SK-N-SH (cell line): ENCODE data around the gene PFDN5. TPM values are rescaled to one million over a fixed set of nuclear protein-coding genes. Genes with fewer than 3 reads are reported as not detected.
A peak's percentile ranks its signal among the peaks of the same experiment; 100 is the strongest.

Experiments used
- CTCF ChIA-PET: fragments of 300-600, 350-600 bp; formaldehyde crosslinking; extraction: SDS; loops from one replicate; lab custom pipeline; 2021; lab: Yijun Ruan, JAX
- POLR2A ChIA-PET: fragments of 350-600 bp; sonication (Branson Sonifier 250); formaldehyde crosslinking; extraction: SDS; loops from one replicate; lab custom pipeline; 2020; ENCODE audit warnings: antibody characterized with exemption, inconsistent platforms; lab: Yijun Ruan, JAX
- DNase-seq: peaks from one replicate; pipeline ENCODE4 v3.0.0; 2012
- H2AFZ ChIP-seq: fragments of 200-600 bp; sonication (generic); 2 replicates; pipeline ENCODE4 v1.8.1; 2016; ENCODE audit warnings: antibody characterized with exemption, mild to moderate bottlenecking, low read depth
- H3F3A ChIP-seq: fragments of 200-600 bp; sonication (generic); replicated peaks from 2 replicates; pipeline ENCODE3; 2016; ENCODE audit warnings: antibody characterized with exemption, mild to moderate bottlenecking; ENCODE audit not compliant: insufficient read depth
- H3K27ac ChIP-seq, 2 experiments: fragments of 200-500 bp in 1 of 2; fragments of 200-600 bp in 1 of 2; sonication (Bioruptor generic) in 1 of 2; sonication (generic), shearing (Covaris generic) in 1 of 2; 2 replicates each; pipeline versions ENCODE4 v1.5.1 to v1.6.1; 2014 to 2016; ENCODE audit warnings: low read depth in 2 of 2, inconsistent platforms in 1 of 2, low read length in 1 of 2, mild to moderate bottlenecking in 1 of 2, mixed read lengths in 1 of 2
- H3K27me3 ChIP-seq: fragments of 200-600 bp; sonication (generic), shearing (Covaris generic); 2 replicates; pipeline ENCODE4 v1.6.1; 2016; ENCODE audit warnings: mixed run types; ENCODE audit not compliant: insufficient read depth
- H3K36me3 ChIP-seq, 2 experiments: fragments of 200-500 bp in 1 of 2; fragments of 200-600 bp in 1 of 2; sonication (Bioruptor generic) in 1 of 2; sonication (generic) in 1 of 2; replicated peaks in 1 of 2; 2 replicates each; pipeline versions ENCODE3 to v1.5.1; 2014 to 2016; ENCODE audit warnings: low read length in 1 of 2, mild to moderate bottlenecking in 1 of 2; ENCODE audit not compliant: insufficient read depth in 2 of 2, control insufficient read depth in 1 of 2
- H3K4me1 ChIP-seq, 2 experiments: fragments of 200-500 bp in 1 of 2; fragments of 200-600 bp in 1 of 2; sonication (Bioruptor generic) in 1 of 2; sonication (generic), shearing (Covaris generic) in 1 of 2; 2 replicates each; pipeline versions ENCODE4 v1.5.1 to v1.6.1; 2014 to 2016; ENCODE audit warnings: low read depth in 1 of 2, low read length in 1 of 2, mixed run types in 1 of 2; ENCODE audit not compliant: insufficient read depth in 2 of 2, control insufficient read depth in 1 of 2
- H3K4me2 ChIP-seq: fragments of 200-600 bp; sonication (generic), shearing (Covaris generic); 2 replicates; pipeline ENCODE4 v1.6.1; 2017; ENCODE audit warnings: mixed run types
- H3K4me3 ChIP-seq, 2 experiments: fragments of 200-500 bp in 1 of 2; fragments of 200-600 bp in 1 of 2; sonication (Bioruptor generic) in 1 of 2; sonication (generic), shearing (Covaris generic) in 1 of 2; 2 replicates each; pipeline versions ENCODE4 v1.5.1 to v1.8.1; 2014 to 2016; ENCODE audit warnings: low read depth in 2 of 2, inconsistent platforms in 1 of 2, low read length in 1 of 2, mild to moderate bottlenecking in 1 of 2, mixed read lengths in 1 of 2, moderate library complexity in 1 of 2
- H3K79me2 ChIP-seq: fragments of 200-600 bp; sonication (generic); 2 replicates; pipeline ENCODE4 v1.8.1; 2017; ENCODE audit warnings: mild to moderate bottlenecking; ENCODE audit not compliant: insufficient read depth
- H3K9ac ChIP-seq: fragments of 200-600 bp; sonication (generic); 2 replicates; pipeline ENCODE4 v1.6.1; 2017; ENCODE audit warnings: mixed run types
- H3K9me2 ChIP-seq: fragments of 200-600 bp; sonication (generic); 2 replicates; pipeline ENCODE4 v1.6.1; 2017; ENCODE audit warnings: mixed run types
- H3K9me3 ChIP-seq: fragments of 200-600 bp; sonication (generic); 2 replicates; pipeline ENCODE4 v1.6.1; 2017; ENCODE audit warnings: mixed run types, mild to moderate bottlenecking, moderate library complexity
- H4K20me1 ChIP-seq: fragments of 200-600 bp; sonication (generic); 2 replicates; pipeline ENCODE4 v1.6.1; 2017; ENCODE audit warnings: mild to moderate bottlenecking, mixed run types; ENCODE audit not compliant: insufficient read depth
- ELF1 ChIP-seq: IDR thresholded peaks from 2 replicates; pipeline ENCODE4 v1.4.0; 2012
- EZH2phosphoT487 ChIP-seq: fragments of 200-600 bp; sonication (generic); IDR thresholded peaks from 2 replicates; pipeline ENCODE4 v1.6.1; 2017; ENCODE audit warnings: low read depth, mixed run types, mild to moderate bottlenecking, antibody characterized with exemption, moderate library complexity, borderline replicate concordance
- FOSL2 ChIP-seq: IDR thresholded peaks from 2 replicates; pipeline ENCODE4 v1.4.0; 2012; ENCODE audit warnings: low read depth, mild to moderate bottlenecking, moderate library complexity, borderline replicate concordance
- FOXM1 ChIP-seq: IDR thresholded peaks from 2 replicates; pipeline ENCODE4 v1.4.0; 2012; ENCODE audit warnings: low read depth, mild to moderate bottlenecking
- GABPA ChIP-seq: IDR thresholded peaks from 2 replicates; pipeline ENCODE4 v1.4.0; 2012; ENCODE audit warnings: low read depth, mild to moderate bottlenecking
- MEF2A ChIP-seq: IDR thresholded peaks from 2 replicates; pipeline ENCODE4 v1.4.0; 2012; ENCODE audit warnings: low read depth, borderline replicate concordance
- MXI1 ChIP-seq: IDR thresholded peaks from 2 replicates; pipeline ENCODE4 v1.6.1; 2012; ENCODE audit warnings: mild to moderate bottlenecking, low read depth, low read length, improper control_type of control experiment
- NRF1 ChIP-seq: IDR thresholded peaks from 2 replicates; pipeline ENCODE4 v1.6.1; 2012; ENCODE audit warnings: low read depth, mild to moderate bottlenecking, low read length
- POLR2AphosphoS5 ChIP-seq: IDR thresholded peaks from 2 replicates; pipeline ENCODE4 v1.6.1; 2012; ENCODE audit warnings: low read depth, low read length
- RCOR1 ChIP-seq: fragments of 150-350 bp; IDR thresholded peaks from 2 replicates; pipeline ENCODE4 v1.6.1; 2017; ENCODE audit warnings: antibody characterized with exemption, low read length
- TAF1 ChIP-seq: IDR thresholded peaks from 2 replicates; pipeline ENCODE4 v1.6.1; 2012; ENCODE audit warnings: low read depth, mild to moderate bottlenecking, low read length, moderate library complexity, borderline replicate concordance
- YY1 ChIP-seq: IDR thresholded peaks from 2 replicates; pipeline ENCODE4 v1.4.0; 2012; ENCODE audit warnings: low read depth, mild to moderate bottlenecking
- WGBS: methylation state at CpG from one replicate; pipeline ENCODE4 v1.1.6; 2017; ENCODE audit warnings: low lambda C conversion rate; 5-methylcytosine and 5-hydroxymethylcytosine counted together
- polyA plus RNA-seq, 3 experiments: library from polyadenylated mRNA; depleted of rRNA; stranded (reverse); fragments of >200 nt; gene quantifications; 2 replicates each; pipeline ENCODE4 v1.2.3, GENCODE V29; 2012
- TF ChIP-seq, protein P1 (sequence below): IDR thresholded peaks from 2 replicates; pipeline ENCODE4; 2012
- TF ChIP-seq, protein P2 (sequence below): IDR thresholded peaks from 2 replicates; pipeline ENCODE4 v1.4.0; 2012; ENCODE audit warnings: low read depth, borderline replicate concordance
- TF ChIP-seq, protein P3 (sequence below): fragments of 200-600 bp; sonication (generic); IDR thresholded peaks from 2 replicates; pipeline ENCODE4 v1.6.1; 2017; ENCODE audit warnings: antibody characterized with exemption, mild to moderate bottlenecking, moderate library complexity
- TF ChIP-seq, protein P4 (sequence below): IDR thresholded peaks from 2 replicates; pipeline ENCODE4 v1.4.0; 2012; ENCODE audit warnings: low read depth
- TF ChIP-seq, protein P5 (sequence below): fragments of 150-350 bp; IDR thresholded peaks from 2 replicates; pipeline ENCODE4 v1.6.1; 2017; ENCODE audit warnings: antibody characterized with exemption, low read length, low read depth, borderline replicate concordance

The PFDN5 gene
- polyA plus RNA-seq, 1 of the 3 experiments (the other 2 are of a cell fraction): 1,198 TPM

DNA sequence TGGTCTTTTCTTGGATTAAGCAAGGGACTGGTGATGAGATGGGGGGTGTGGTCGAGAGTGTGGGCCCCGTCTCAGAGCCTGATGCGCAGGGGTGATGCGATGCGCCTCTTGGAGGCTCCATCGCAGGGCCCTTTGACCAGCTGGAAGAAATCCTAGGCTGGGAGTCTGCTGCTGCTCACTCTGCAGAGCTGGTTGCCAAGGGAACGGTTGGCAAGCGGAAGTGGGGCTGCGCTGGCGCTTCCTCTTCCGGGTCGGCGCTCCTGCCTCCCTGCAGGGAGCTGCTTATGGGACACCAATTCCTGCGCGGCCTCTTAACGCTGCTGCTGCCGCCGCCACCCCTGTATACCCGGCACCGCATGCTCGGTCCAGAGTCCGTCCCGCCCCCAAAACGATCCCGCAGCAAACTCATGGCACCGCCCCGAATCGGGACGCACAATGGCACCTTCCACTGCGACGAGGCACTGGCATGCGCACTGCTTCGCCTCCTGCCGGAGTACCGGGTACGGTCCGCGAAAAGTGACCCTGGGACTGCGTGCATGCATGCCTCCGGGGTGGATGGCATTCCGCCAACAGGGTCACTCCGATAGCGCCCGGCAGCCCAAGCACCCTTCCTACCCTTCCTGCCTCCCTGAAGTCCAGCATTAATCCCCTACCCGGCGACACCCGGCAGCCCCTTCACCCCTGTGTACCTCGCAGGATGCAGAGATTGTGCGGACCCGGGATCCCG lies 4.3 kb downstream of the PFDN5 start, which contains the start of gene MYG1 (continued):
- TF ChIP-seq, protein P1, sequence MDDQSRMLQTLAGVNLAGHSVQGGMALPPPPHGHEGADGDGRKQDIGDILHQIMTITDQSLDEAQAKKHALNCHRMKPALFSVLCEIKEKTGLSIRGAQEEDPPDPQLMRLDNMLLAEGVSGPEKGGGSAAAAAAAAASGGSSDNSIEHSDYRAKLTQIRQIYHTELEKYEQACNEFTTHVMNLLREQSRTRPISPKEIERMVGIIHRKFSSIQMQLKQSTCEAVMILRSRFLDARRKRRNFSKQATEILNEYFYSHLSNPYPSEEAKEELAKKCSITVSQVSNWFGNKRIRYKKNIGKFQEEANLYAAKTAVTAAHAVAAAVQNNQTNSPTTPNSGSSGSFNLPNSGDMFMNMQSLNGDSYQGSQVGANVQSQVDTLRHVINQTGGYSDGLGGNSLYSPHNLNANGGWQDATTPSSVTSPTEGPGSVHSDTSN: peak; percentile 52; the same call in 1 of the 2 replicates
- no peak for TF ChIP-seq FOSL2
- TF ChIP-seq, protein P2, sequence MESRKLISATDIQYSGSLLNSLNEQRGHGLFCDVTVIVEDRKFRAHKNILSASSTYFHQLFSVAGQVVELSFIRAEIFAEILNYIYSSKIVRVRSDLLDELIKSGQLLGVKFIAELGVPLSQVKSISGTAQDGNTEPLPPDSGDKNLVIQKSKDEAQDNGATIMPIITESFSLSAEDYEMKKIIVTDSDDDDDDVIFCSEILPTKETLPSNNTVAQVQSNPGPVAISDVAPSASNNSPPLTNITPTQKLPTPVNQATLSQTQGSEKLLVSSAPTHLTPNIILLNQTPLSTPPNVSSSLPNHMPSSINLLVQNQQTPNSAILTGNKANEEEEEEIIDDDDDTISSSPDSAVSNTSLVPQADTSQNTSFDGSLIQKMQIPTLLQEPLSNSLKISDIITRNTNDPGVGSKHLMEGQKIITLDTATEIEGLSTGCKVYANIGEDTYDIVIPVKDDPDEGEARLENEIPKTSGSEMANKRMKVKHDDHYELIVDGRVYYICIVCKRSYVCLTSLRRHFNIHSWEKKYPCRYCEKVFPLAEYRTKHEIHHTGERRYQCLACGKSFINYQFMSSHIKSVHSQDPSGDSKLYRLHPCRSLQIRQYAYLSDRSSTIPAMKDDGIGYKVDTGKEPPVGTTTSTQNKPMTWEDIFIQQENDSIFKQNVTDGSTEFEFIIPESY: peak; percentile 41; the same call in 1 of the 2 replicates
- TF ChIP-seq MXI1: peak; percentile 85
- TF ChIP-seq, protein P3, sequence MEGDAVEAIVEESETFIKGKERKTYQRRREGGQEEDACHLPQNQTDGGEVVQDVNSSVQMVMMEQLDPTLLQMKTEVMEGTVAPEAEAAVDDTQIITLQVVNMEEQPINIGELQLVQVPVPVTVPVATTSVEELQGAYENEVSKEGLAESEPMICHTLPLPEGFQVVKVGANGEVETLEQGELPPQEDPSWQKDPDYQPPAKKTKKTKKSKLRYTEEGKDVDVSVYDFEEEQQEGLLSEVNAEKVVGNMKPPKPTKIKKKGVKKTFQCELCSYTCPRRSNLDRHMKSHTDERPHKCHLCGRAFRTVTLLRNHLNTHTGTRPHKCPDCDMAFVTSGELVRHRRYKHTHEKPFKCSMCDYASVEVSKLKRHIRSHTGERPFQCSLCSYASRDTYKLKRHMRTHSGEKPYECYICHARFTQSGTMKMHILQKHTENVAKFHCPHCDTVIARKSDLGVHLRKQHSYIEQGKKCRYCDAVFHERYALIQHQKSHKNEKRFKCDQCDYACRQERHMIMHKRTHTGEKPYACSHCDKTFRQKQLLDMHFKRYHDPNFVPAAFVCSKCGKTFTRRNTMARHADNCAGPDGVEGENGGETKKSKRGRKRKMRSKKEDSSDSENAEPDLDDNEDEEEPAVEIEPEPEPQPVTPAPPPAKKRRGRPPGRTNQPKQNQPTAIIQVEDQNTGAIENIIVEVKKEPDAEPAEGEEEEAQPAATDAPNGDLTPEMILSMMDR: peak; percentile 24
- TF ChIP-seq TAF1: peak; percentile 59; the same call in 1 of the 2 replicates
- peak; percentile 87 for TF ChIP-seq ELF1
- TF ChIP-seq MEF2A: no peak
- peak; percentile 81 for TF ChIP-seq POLR2AphosphoS5
- TF ChIP-seq, protein P4, sequence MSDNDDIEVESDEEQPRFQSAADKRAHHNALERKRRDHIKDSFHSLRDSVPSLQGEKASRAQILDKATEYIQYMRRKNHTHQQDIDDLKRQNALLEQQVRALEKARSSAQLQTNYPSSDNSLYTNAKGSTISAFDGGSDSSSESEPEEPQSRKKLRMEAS: peak; percentile 82
- TF ChIP-seq NRF1: peak; percentile 59
- TF ChIP-seq GABPA: peak; percentile 99

DNA sequence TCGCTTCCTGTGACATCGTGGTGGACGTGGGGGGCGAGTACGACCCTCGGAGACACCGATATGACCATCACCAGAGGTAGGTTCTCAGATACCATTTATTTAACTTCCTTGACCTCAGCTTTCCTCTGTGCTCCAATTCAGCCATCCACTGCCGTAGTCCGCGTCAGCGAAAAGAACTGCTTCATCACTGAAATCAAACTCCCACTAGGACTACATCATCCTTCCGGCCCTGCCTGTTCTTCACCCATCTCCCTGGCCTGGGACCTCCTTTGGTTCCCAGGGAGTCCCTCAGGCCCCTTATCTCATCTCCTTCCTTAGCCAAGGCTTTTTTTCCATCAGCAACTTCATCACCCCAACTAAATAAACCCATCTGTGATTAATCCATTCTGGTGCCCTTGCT lies 4.8 kb downstream of the PFDN5 start:
- POLR2A ChIA-PET: interaction anchor here (0.7 to 2.8 kb wide), 4 partner anchors 8 to 120 kb away, joined by 3 to 19 read pairs (median 8); partner anchors contain the start of genes AAAS, CSAD and ZNF740
- Histone ChIP-seq H3K36me3 (peaks cover 23 to 33% of the 10 kb centered on the region in 2 experiments), H3K27me3 (no peaks in the 10 kb centered on the region), H3K79me2 (peaks cover 82% of the 10 kb centered on the region), H3K4me2 (peak overlapping the region; percentile 80), H4K20me1 (no peaks in the 10 kb centered on the region), H3K4me3 (peak overlapping the region; percentile 77)
- TF ChIP-seq EZH2phosphoT487 (no peak), RCOR1 (no peak), YY1 (no peak), FOSL2 (no peak), FOXM1 (no peak)
- TF ChIP-seq, protein P5, sequence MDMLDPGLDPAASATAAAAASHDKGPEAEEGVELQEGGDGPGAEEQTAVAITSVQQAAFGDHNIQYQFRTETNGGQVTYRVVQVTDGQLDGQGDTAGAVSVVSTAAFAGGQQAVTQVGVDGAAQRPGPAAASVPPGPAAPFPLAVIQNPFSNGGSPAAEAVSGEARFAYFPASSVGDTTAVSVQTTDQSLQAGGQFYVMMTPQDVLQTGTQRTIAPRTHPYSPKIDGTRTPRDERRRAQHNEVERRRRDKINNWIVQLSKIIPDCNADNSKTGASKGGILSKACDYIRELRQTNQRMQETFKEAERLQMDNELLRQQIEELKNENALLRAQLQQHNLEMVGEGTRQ: no peak
- TF ChIP-seq, protein P3: no peak
- TF ChIP-seq, all 33 proteins: peak for 0
- H3K9ac ChIP-seq: peak overlapping the region; percentile 77
- CTCF ChIA-PET: interaction anchor here (1.1 to 19.2 kb wide), 6 partner anchors 21 to 192 kb away, joined by 3 to 363 read pairs (median 16); partner anchors contain the start of gene AAAS
- no peaks in the 10 kb centered on the region for H3K9me2 ChIP-seq
- DNase-seq: peak; percentile 41
- peaks cover 21% of the 10 kb centered on the region for H3F3A ChIP-seq
- H3K9me3 ChIP-seq: no peaks in the 10 kb centered on the region
- H3K4me1 ChIP-seq: peaks cover 11 to 22% of the 10 kb centered on the region in 2 experiments
- WGBS: 2% methylated on average over 12 of the region's 12 CpGs
- peak overlapping the region; percentile 56; the same call in 1 of the 2 replicates for H2AFZ ChIP-seq
- peak overlapping the region; percentile 85 to 88 for H3K27ac ChIP-seq
